NCI-H1694 (cell line): ENCODE results near the gene ZBTB46.
"Not testable (repeated sequence)": the region's sequence is repeated elsewhere in the genome, so short reads cannot be mapped to it uniquely, and the experiment has no call there.

Experiments used
- DNase-seq: peaks from one replicate; lab custom pipeline; 2025; lab: John Stamatoyannopoulos, UW

ZBTB46 gene

DNA sequence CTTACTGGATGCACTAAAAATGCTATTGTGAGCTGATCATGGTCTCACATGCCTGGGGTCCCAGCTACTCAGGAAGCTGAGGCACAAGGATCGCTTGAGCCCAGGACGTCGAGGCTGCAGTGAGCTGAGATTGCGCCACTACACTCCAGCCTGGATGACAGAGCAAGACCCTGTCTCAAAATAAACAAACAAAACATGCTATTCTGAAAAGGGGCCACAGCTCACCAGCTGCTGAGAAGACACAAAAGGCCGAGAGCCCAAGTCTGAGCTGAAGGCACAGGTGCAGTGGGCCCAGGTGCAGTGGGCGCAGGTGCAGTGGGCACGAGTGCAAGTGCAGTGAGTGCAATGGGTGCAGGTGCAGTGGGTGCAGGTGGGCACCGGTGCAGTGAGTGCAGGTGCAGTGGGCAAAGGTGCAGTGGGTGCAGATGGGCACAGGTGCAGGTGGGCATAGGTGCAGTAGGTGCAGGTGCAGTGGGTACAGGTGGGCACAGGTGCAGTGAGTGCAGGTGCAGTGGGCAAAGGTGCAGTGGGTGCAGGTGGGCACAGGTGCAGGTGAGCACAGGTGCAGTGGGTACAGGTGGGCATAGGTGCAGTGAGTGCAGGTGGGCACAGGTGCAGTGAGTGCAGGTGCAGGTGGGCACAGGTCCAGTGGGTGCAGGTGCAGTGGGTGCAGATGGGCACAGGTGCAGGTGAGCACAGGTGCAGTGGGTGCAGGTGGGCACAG, 16.0 kb downstream of the ZBTB46 start:
- DNase-seq = no peak

GRCh38 chr20:63811491-63811875, 19.6 kb downstream of the ZBTB46 start:
- no peak for DNase-seq

DNA sequence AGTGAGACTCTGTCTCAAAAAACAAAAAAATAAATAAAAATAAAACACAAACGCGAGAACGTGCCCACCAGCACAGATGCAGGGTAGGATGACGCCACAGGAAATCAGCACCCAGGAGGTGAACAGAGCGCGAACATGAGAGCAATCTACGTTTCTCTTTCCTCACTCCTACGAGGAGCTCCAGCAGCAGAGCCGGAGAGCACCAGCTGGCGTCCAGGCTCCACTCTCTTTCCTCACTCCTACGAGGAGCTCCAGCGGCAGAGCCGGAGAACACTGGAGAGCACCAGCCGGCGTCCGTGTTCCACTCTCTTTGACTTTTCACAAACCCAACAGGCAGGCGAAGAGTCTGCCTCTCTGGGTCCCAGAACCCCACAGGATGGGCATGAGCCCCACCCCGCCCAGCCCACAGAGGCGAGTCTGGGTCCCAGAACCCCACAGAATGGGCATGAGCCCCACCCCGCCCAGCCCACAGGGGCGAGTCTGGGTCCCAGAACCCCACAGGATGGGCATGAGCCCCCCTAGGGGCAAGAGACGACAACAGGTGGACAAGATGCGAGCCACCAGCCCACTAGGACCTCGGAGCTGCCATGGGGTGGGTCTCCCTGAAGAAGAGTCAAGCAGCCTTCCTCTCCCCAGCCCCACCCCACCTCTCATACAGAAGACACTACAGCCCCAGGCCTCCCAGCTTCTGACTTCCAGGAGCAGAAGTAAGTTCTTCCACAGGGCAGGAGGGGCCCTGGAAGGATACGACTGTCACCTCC, 20.2 kb downstream of the ZBTB46 start:
- no peak for DNase-seq

GRCh38 chr20:63809856-63810255, 21.2 kb downstream of the ZBTB46 start:
- DNase-seq = no peak

- DNase-seq = no peak
Observed at GRCh38 chr20:63808964-63809674, 21.9 kb downstream of the ZBTB46 start.

DNA sequence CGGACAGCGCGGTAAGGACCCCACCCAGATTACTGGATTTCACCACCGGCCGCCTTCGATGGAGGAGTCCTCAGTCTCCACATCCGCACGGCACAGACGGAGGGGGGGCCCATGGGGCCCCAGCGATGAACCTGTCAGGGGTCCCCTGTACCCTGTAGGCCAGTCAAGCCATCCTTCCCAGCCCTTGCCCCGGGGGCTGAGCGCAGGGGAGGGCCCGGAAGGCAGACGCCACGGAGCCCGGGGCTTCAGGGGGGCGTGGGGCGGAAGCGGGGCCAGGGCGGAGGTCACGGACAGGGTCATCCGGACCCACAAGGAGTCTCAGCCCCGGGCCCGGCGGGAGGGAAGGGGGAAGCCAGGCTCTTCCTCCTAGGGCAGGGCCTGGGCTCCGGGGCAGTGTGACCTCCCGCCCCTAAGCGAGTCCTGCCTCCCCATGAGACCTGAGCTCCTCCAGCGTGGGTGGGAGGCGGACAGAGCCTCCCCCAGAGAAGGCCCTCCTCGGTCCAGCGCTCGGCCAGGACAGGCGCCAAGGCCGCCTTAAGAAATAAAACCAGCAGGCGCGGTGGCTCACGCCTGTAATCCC, 22.8 kb downstream of the ZBTB46 start:
- no peak for DNase-seq

- DNase-seq = no peak
Observed at GRCh38 chr20:63807654-63808053, 23.4 kb downstream of the ZBTB46 start.

DNA sequence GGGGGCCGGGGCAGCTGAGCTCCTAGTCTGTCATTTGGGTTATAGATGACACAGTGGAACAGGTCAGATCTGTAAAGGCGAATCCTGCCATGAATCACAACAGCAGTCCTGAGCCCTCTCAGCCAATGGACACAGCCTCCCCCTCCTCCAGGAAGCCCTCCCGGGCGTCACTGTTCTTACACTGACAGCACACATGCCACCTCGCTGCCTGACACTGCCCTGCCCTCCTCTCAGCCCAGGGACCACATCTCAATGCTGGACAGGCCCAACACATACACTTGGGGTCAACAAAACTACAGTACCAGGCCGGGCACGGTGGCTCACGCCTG, 26.8 kb downstream of the ZBTB46 start:
- DNase-seq = no peak

- no peak for DNase-seq
Observed at GRCh38 chr20:63802469-63803240, 28.4 kb downstream of the ZBTB46 start.

- not testable (repeated sequence) for DNase-seq
Observed at GRCh38 chr20:63801174-63801573, 29.9 kb downstream of the ZBTB46 start.

- not testable (repeated sequence) for DNase-seq
Observed at GRCh38 chr20:63800411-63800810, 30.7 kb downstream of the ZBTB46 start.

DNA sequence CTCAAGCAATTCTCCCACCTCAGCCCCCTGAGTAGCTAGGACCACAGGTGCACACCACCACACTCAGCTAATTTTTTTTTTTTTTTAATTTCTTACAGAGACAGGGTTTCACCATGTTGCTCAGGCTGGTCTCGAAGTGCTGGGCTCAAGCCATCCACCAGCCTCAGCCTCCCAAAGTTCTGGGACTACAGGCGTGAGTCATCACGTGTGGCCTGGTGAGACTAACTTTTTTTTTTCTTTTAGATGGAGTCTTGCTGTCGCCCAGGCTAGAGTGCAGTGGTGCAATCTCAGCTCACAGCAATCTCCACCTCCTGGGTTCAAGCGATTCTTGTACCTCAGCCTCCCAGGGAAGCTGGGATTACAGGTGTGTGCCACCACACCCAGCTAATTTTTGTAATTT, 31.9 kb downstream of the ZBTB46 start:
- DNase-seq = not testable (repeated sequence)

GRCh38 chr20:63797175-63797574, 33.9 kb downstream of the ZBTB46 start:
- DNase-seq = not testable (repeated sequence)

DNA sequence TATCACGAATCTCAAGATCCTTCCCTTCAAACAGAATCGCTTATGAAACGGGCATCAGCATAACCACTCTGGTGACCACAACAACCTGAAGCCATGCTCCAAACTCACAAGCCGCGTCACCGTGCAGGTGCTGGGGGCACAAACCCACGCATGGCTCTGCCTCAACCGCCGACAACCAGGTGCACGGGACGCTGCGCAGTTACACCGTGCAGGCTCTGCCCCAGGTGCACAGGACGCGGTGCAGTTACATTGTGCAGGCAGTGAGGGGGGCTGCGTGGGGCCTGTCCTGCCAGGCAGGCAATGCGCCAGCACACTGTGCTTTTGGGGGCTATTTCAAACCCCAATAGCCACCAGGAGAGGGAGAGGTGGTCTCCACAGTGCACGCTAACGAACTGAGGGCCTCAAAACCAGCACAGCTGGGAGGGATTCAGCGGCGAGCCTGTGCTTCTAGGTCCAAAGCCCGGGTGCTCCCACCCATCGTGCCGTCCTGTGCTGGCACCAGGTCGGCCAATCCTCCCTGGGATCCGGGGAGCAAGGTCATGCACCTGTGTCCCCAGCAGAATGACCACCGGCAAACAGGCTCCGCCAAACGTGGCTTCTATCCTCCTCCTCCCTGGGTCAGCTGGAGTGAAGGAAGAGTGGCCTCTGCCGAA, 35.8 kb downstream of the ZBTB46 start:
- DNase-seq = no peak

- DNase-seq = no peak
Observed at GRCh38 chr20:63794614-63795013, 36.5 kb downstream of the ZBTB46 start.

GRCh38 chr20:63792866-63793265, 38.2 kb downstream of the ZBTB46 start:
- DNase-seq = no peak

DNA sequence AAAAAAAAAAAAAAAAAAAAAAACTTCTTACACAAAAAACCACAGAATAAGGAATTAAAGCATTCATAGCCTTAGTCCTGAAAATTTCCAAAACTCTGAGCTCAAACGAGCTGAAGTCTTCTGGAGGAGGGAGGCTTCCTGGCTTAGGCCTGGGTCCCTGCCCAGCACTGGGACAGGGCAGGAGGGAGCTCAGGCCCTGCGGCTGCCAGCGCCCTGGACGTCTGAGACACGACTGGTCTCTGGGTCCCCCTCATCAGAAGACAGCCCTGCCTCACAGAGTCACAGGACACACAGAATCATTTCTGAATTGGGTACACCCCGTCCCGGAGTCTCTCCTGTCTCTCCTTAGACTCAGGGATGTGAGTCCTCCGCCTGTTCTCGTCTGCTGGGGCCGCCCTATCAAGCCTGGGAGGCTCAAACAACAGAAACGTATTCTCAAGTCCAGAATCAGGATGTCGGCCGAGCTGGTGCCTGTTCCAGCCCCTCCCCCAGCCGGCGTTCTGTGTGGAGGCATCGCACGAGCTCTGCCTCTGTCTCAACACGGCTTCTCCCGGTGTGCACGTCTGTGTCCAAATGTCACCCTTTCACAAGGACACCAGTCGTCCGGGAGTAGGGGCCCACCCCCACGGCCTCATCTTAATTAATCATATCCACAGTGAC, 39.4 kb downstream of the ZBTB46 start:
- no peak for DNase-seq

DNA sequence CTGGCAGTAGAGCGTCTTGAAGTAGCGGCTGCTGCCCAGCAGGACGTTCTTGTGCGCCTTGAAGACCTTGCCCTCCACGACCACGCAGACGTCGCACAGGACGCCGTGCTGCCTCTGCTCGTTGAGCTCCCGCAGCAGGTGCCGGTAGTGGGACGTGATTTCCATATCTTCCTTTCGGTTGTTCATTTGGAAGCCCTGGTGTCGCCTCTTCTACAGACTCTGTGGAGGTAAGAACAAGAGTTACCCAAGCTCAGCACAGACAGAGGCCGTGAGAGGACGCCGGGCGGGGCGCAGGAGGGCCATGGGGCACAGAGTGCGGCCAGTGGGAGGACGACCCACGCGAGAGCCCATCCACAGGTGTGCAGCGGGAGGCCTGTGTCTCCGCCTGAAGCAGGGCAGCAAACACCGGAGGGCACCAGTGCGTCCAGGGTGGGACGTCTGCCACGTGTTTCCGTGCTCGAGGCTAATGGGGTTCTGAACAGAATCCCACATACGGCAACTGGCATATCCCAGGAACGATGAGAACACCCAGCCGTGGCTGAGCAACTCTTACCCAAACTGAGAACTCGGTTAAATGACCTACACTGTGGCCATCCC, 40.4 kb downstream of the ZBTB46 start:
- no peak for DNase-seq

- no peak for DNase-seq
Observed at GRCh38 chr20:63789836-63790571, 41.1 kb downstream of the ZBTB46 start.

- no peak for DNase-seq
Observed at GRCh38 chr20:63787749-63788148, 43.3 kb downstream of the ZBTB46 start.
